Peyer's patch (tissue), 4 donors: ENCODE data around the gene RBM20.

Experiments used
- POLR2A ChIP-seq, 2 donors: fragments of 450-650 bp; IDR thresholded peaks; one replicate each; pipeline ENCODE4 v1.5.1; 2017; ENCODE audit warnings: antibody characterized with exemption in 2 of 2, mild to moderate bottlenecking in 2 of 2, moderate library complexity in 2 of 2
- TF ChIP-seq, protein P1 (sequence below), 6 experiments: fragments of 450-650 bp in 4 of 6; fragments of 200-600 bp in 2 of 6; sonication (generic) in 1 of 6; IDR thresholded peaks; one replicate each; pipeline ENCODE4 v1.5.1; 2017 to 2019; ENCODE audit warnings: antibody characterized with exemption in 6 of 6, mild to moderate bottlenecking in 3 of 6, moderate library complexity in 1 of 6

DNA sequence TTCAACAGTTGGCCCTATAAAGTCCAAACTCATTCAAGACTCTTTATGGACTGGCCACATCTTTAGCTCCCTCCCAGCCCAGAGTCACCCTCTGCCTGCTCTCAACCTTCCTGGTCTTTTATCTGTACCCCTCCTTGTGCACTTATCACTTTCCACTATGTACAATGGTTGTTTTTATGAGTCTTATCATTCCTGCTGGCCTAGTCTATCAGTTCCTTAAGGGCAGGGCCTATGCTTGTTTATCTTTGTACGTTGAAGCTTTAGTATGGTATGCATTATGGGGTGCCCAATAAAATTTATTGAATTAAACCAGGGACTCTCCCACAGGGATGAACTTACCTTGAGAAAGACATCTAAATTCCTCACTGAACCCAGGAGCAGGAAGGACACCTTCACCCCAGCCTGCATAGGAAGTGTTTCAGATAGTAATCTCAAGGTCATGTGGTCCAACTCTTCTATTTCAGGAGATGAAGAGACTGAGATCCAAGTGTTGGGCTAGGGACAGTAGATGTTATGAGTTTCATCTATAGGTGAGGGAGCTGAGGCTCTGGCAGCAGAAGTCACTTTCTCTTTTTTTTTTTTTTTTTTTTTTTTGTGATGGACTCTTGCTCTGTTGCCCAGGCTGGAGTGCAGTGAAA is 214.3 kb downstream of the RBM20 start:
- TF ChIP-seq, protein P1, sequence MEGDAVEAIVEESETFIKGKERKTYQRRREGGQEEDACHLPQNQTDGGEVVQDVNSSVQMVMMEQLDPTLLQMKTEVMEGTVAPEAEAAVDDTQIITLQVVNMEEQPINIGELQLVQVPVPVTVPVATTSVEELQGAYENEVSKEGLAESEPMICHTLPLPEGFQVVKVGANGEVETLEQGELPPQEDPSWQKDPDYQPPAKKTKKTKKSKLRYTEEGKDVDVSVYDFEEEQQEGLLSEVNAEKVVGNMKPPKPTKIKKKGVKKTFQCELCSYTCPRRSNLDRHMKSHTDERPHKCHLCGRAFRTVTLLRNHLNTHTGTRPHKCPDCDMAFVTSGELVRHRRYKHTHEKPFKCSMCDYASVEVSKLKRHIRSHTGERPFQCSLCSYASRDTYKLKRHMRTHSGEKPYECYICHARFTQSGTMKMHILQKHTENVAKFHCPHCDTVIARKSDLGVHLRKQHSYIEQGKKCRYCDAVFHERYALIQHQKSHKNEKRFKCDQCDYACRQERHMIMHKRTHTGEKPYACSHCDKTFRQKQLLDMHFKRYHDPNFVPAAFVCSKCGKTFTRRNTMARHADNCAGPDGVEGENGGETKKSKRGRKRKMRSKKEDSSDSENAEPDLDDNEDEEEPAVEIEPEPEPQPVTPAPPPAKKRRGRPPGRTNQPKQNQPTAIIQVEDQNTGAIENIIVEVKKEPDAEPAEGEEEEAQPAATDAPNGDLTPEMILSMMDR (IDR thresholded peaks at IDR 0.05), result peak in 1 of 6 experiments; percentile 10
- TF ChIP-seq POLR2A (IDR thresholded peaks at IDR 0.05), result peak in 1 of 2 donors; percentile 64
